ENCODE data around the gene CHD2.
A peak's percentile ranks its signal among the peaks of the same experiment; 100 is the strongest.

Gene CHD2

GRCh38 chr15:93040288-93041158, 140.4 kb downstream of the CHD2 start:
- TF ChIP-seq CTCF (IDR thresholded peaks at IDR 0.05; ENCODE audit: unreplicated experiment in 3 of 3): no peak
- H3K4me3 Mint-ChIP-seq: no peak overlapping the region
- peaks cover 36% of the 10 kb centered on the region for H3K4me1 Mint-ChIP-seq
- H3K36me3 Mint-ChIP-seq (ENCODE audit: low read depth): peaks cover 25% of the 10 kb centered on the region
- no peaks in the 10 kb centered on the region for H3K9me3 Mint-ChIP-seq
- H3K27me3 Mint-ChIP-seq (ENCODE audit: low read depth): peaks cover 9% of the 10 kb centered on the region
- peak overlapping the region in 2 of 3 experiments; percentile 10 to 29 for H3K27ac Mint-ChIP-seq

- Mint-ChIP-seq H3K4me1 (peaks cover 32% of the 10 kb centered on the region), H3K27ac (peak overlapping the region in 2 of 3 experiments; percentile 10 to 29), H3K9me3 (peaks cover 4% of the 10 kb centered on the region), H3K4me3 (no peak overlapping the region), H3K36me3 (ENCODE audit: low read depth) (peaks cover 31% of the 10 kb centered on the region), H3K27me3 (ENCODE audit: low read depth) (peaks cover 5% of the 10 kb centered on the region)
- no peak for TF ChIP-seq CTCF (IDR thresholded peaks at IDR 0.05; ENCODE audit: unreplicated experiment in 3 of 3)
Measured at GRCh38 chr15:93041159-93041547, 141.0 kb downstream of the CHD2 start.

GRCh38 chr15:93042211-93042610, 142.1 kb downstream of the CHD2 start:
- Mint-ChIP-seq H3K27me3 (ENCODE audit: low read depth) (peaks cover 5% of the 10 kb centered on the region), H3K4me1 (peaks cover 30% of the 10 kb centered on the region), H3K9me3 (peaks cover 4% of the 10 kb centered on the region), H3K27ac (no peak overlapping the region), H3K4me3 (no peak overlapping the region), H3K36me3 (ENCODE audit: low read depth) (peaks cover 40% of the 10 kb centered on the region)
- TF ChIP-seq CTCF (IDR thresholded peaks at IDR 0.05; ENCODE audit: unreplicated experiment in 3 of 3): no peak

- H3K9me3 Mint-ChIP-seq: peaks cover 4% of the 10 kb centered on the region
- H3K36me3 Mint-ChIP-seq (ENCODE audit: low read depth): peaks cover 45% of the 10 kb centered on the region
- H3K27ac Mint-ChIP-seq: peak overlapping the region in 2 of 3 experiments; percentile 6 to 32
- peaks cover 24% of the 10 kb centered on the region for H3K4me1 Mint-ChIP-seq
- no peak for TF ChIP-seq CTCF (IDR thresholded peaks at IDR 0.05; ENCODE audit: unreplicated experiment in 3 of 3)
- H3K27me3 Mint-ChIP-seq (ENCODE audit: low read depth): peaks cover under 1% of the 10 kb centered on the region
- no peak overlapping the region for H3K4me3 Mint-ChIP-seq
Measured at GRCh38 chr15:93042691-93043378, 142.7 kb downstream of the CHD2 start.

- Mint-ChIP-seq H3K9me3 (peaks cover 4% of the 10 kb centered on the region), H3K36me3 (ENCODE audit: low read depth) (peaks cover 49% of the 10 kb centered on the region), H3K27ac (no peak overlapping the region), H3K4me1 (peaks cover 20% of the 10 kb centered on the region), H3K27me3 (ENCODE audit: low read depth) (peaks cover 4% of the 10 kb centered on the region), H3K4me3 (no peak overlapping the region)
- no peak for TF ChIP-seq CTCF (IDR thresholded peaks at IDR 0.05; ENCODE audit: unreplicated experiment in 3 of 3)
Measured at GRCh38 chr15:93043621-93044300, 143.6 kb downstream of the CHD2 start.
